ENCODE results near the gene RAB3GAP2.
"Not testable (repeated sequence)": the region's sequence is repeated elsewhere in the genome, so short reads cannot be mapped to it uniquely, and the experiment has no call there.

The RAB3GAP2 gene

GRCh38 chr1:220119043-220119512 is 153.2 kb downstream of the RAB3GAP2 start:
- H3K9ac ChIP-seq (ENCODE audit: low read length), result peak overlapping the region; percentile 11
- H3K9me3 ChIP-seq (ENCODE audit: control insufficient read depth, low read length), result no peaks in the 10 kb centered on the region
- H3K4me1 ChIP-seq (ENCODE audit: control insufficient read depth, insufficient read depth, low read length), result peaks cover 11% of the 10 kb centered on the region
- no peaks in the 10 kb centered on the region for H3K36me3 ChIP-seq (ENCODE audit: control insufficient read depth, insufficient read depth, low read length)
- H3K4me3 ChIP-seq (ENCODE audit: low read length), result no peak overlapping the region
- H3K27me3 ChIP-seq (ENCODE audit: control insufficient read depth, insufficient read depth, low read length), result no peaks in the 10 kb centered on the region

- H3K27me3 ChIP-seq (ENCODE audit: control insufficient read depth, insufficient read depth, low read length), result no peaks in the 10 kb centered on the region
- no peaks in the 10 kb centered on the region for H3K4me1 ChIP-seq (ENCODE audit: control insufficient read depth, insufficient read depth, low read length)
- H3K4me3 ChIP-seq (ENCODE audit: low read length), result no peak overlapping the region
- no peaks in the 10 kb centered on the region for H3K36me3 ChIP-seq (ENCODE audit: control insufficient read depth, insufficient read depth, low read length)
- no peaks in the 10 kb centered on the region for H3K9me3 ChIP-seq (ENCODE audit: control insufficient read depth, low read length)
- no peak overlapping the region for H3K9ac ChIP-seq (ENCODE audit: low read length)
Observed at GRCh38 chr1:220113136-220113695, 159.0 kb downstream of the RAB3GAP2 start.

GRCh38 chr1:220112600-220112999 is 159.7 kb downstream of the RAB3GAP2 start:
- H3K27me3 ChIP-seq (ENCODE audit: control insufficient read depth, insufficient read depth, low read length); H3K9ac ChIP-seq (ENCODE audit: low read length); H3K4me3 ChIP-seq (ENCODE audit: low read length); H3K9me3 ChIP-seq (ENCODE audit: control insufficient read depth, low read length); H3K36me3 ChIP-seq (ENCODE audit: control insufficient read depth, insufficient read depth, low read length); H3K4me1 ChIP-seq (ENCODE audit: control insufficient read depth, insufficient read depth, low read length): not testable (repeated sequence)

GRCh38 chr1:220110473-220110872 is 161.8 kb downstream of the RAB3GAP2 start:
- not testable (repeated sequence) for H3K27me3 ChIP-seq (ENCODE audit: control insufficient read depth, insufficient read depth, low read length); H3K9ac ChIP-seq (ENCODE audit: low read length); H3K4me3 ChIP-seq (ENCODE audit: low read length); H3K4me1 ChIP-seq (ENCODE audit: control insufficient read depth, insufficient read depth, low read length); H3K9me3 ChIP-seq (ENCODE audit: control insufficient read depth, low read length); H3K36me3 ChIP-seq (ENCODE audit: control insufficient read depth, insufficient read depth, low read length)

- H3K4me3 ChIP-seq (ENCODE audit: low read length), result no peak overlapping the region
- no peaks in the 10 kb centered on the region for H3K9me3 ChIP-seq (ENCODE audit: control insufficient read depth, low read length)
- no peaks in the 10 kb centered on the region for H3K4me1 ChIP-seq (ENCODE audit: control insufficient read depth, insufficient read depth, low read length)
- H3K9ac ChIP-seq (ENCODE audit: low read length), result no peak overlapping the region
- H3K27me3 ChIP-seq (ENCODE audit: control insufficient read depth, insufficient read depth, low read length), result no peaks in the 10 kb centered on the region
- H3K36me3 ChIP-seq (ENCODE audit: control insufficient read depth, insufficient read depth, low read length), result peaks cover 5% of the 10 kb centered on the region
Observed at GRCh38 chr1:220099826-220100225, 172.4 kb downstream of the RAB3GAP2 start.
